HG03520 (cell line): ENCODE measurements around the gene MEGF10.

Experiments
- ATAC-seq: cut with Tn5 transposase; IDR thresholded peaks from one replicate; pipeline ENCODE4 v1.9.1; 2021; ENCODE audit warnings: mild to moderate bottlenecking, moderate library complexity; ENCODE audit not compliant: unreplicated experiment

The MEGF10 gene

GRCh38 chr5:127324756-127325155 is 34.2 kb downstream of the MEGF10 start:
- no peak for ATAC-seq

GRCh38 chr5:127326431-127326830 is 35.8 kb downstream of the MEGF10 start:
- no peak for ATAC-seq

GRCh38 chr5:127326976-127327755 is 36.6 kb downstream of the MEGF10 start:
- ATAC-seq, result no peak

GRCh38 chr5:127330116-127330515 is 39.5 kb downstream of the MEGF10 start:
- no peak for ATAC-seq

- no peak for ATAC-seq
These were observed 41.5 kb downstream of the MEGF10 start for GRCh38 chr5:127331890-127332649.

- no peak for ATAC-seq
These were observed 42.9 kb downstream of the MEGF10 start for GRCh38 chr5:127333483-127333882.

- no peak for ATAC-seq
These were observed 44.8 kb downstream of the MEGF10 start for GRCh38 chr5:127335381-127335780.

- no peak for ATAC-seq
These were observed 47.3 kb downstream of the MEGF10 start for GRCh38 chr5:127337876-127338275.

- no peak for ATAC-seq
These were observed 47.9 kb downstream of the MEGF10 start for GRCh38 chr5:127338501-127338900.

GRCh38 chr5:127340606-127341005 is 50.0 kb downstream of the MEGF10 start:
- ATAC-seq, result no peak

- no peak for ATAC-seq
These were observed 51.8 kb downstream of the MEGF10 start for GRCh38 chr5:127342364-127342763.

- ATAC-seq, result no peak
These were observed 52.7 kb downstream of the MEGF10 start for GRCh38 chr5:127343313-127343712.

- ATAC-seq, result no peak
These were observed 53.3 kb downstream of the MEGF10 start for GRCh38 chr5:127343866-127344265.

- no peak for ATAC-seq
These were observed 54.3 kb downstream of the MEGF10 start for GRCh38 chr5:127344931-127345330.

GRCh38 chr5:127351418-127351817 is 60.8 kb downstream of the MEGF10 start:
- no peak for ATAC-seq

GRCh38 chr5:127352068-127352467 is 61.5 kb downstream of the MEGF10 start:
- no peak for ATAC-seq

GRCh38 chr5:127353327-127353726 is 62.7 kb downstream of the MEGF10 start:
- ATAC-seq, result no peak

- ATAC-seq, result no peak
These were observed 63.2 kb downstream of the MEGF10 start for GRCh38 chr5:127353796-127354195.

- no peak for ATAC-seq
These were observed 64.7 kb downstream of the MEGF10 start for GRCh38 chr5:127355337-127355736.

GRCh38 chr5:127358284-127358683 is 67.7 kb downstream of the MEGF10 start:
- ATAC-seq, result no peak

GRCh38 chr5:127358740-127359139 is 68.1 kb downstream of the MEGF10 start:
- ATAC-seq, result no peak

GRCh38 chr5:127359502-127359901 is 68.9 kb downstream of the MEGF10 start:
- no peak for ATAC-seq
